ENCODE results near the gene SULF2.

SULF2 gene

DNA sequence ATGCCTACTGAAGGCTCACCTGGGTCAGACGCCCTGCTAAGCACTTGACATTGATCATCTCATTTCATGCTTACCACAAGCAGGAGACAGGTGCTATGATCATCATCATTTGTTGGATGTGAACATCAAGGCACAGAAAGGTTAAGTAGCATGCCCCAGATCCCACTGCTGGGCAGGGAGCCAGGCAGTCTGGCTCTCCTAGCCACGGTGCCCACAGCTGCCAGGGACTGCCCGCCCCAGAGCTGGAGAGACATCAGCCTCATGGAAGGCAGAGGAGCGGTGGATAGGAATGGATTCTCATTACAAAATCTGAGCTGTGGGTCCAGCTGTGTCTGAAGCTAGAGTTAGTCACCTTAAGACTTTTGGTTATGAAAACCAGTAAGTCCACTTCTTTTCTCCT, 3.6 kb downstream of the SULF2 start:
- Histone ChIP-seq H3K27me3 (ENCODE audit: insufficient read depth, low read length) (peaks cover 34% of the 10 kb centered on the region), H3K27ac (ENCODE audit: low read length) (no peak overlapping the region), H3K4me3 (ENCODE audit: low read length) (no peak overlapping the region), H3K36me3 (ENCODE audit: insufficient read depth, low read depth, low read length) (no peaks in the 10 kb centered on the region), H3K4me1 (ENCODE audit: insufficient read depth, low read length) (peaks cover 4% of the 10 kb centered on the region; the same call in 1 of the 2 replicates), H3K9ac (ENCODE audit: low read depth, low read length) (no peak overlapping the region), H3K9me3 (ENCODE audit: insufficient read depth, low read depth, low read length) (no peaks in the 10 kb centered on the region)

DNA sequence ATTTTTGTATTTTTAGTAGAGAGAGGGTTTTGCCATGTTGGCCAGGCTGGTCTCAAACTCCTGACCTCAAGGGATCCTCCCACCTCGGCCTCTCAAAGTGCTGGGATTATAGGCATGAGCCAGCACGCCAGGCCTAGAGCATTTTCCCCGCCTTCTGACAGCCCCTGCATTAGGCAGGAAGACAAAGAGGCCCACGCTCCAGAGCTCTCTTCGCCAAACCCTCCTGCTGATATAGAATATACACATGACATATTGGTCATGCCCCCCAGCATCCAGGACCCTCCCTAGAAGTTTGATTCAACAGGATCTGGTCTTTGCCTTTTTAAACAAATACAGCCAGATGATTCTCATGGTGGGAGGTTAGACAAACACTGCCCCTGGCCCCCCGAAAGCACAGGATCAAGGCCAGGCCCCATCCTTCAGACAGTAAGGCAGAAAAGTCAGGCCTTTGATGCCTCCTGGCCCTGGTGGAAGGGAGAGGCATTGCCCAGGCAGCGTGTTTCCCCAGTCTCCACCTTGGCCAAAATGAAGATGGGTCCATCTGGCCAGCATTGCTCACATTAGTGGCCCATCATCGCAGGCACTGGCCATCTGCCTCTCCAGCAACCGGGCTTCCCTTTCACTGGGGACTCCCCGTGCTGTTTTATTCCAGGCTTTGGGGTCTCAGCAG, 4.4 kb downstream of the SULF2 start:
- no peaks in the 10 kb centered on the region for H3K9me3 ChIP-seq (ENCODE audit: insufficient read depth, low read depth, low read length)
- H3K9ac ChIP-seq (ENCODE audit: low read depth, low read length) = no peak overlapping the region
- H3K4me3 ChIP-seq (ENCODE audit: low read length) = no peak overlapping the region
- H3K27me3 ChIP-seq (ENCODE audit: insufficient read depth, low read length) = peaks cover 26% of the 10 kb centered on the region
- H3K27ac ChIP-seq (ENCODE audit: low read length) = no peak overlapping the region
- peaks cover 4% of the 10 kb centered on the region; the same call in 1 of the 2 replicates for H3K4me1 ChIP-seq (ENCODE audit: insufficient read depth, low read length)
- no peaks in the 10 kb centered on the region for H3K36me3 ChIP-seq (ENCODE audit: insufficient read depth, low read depth, low read length)

DNA sequence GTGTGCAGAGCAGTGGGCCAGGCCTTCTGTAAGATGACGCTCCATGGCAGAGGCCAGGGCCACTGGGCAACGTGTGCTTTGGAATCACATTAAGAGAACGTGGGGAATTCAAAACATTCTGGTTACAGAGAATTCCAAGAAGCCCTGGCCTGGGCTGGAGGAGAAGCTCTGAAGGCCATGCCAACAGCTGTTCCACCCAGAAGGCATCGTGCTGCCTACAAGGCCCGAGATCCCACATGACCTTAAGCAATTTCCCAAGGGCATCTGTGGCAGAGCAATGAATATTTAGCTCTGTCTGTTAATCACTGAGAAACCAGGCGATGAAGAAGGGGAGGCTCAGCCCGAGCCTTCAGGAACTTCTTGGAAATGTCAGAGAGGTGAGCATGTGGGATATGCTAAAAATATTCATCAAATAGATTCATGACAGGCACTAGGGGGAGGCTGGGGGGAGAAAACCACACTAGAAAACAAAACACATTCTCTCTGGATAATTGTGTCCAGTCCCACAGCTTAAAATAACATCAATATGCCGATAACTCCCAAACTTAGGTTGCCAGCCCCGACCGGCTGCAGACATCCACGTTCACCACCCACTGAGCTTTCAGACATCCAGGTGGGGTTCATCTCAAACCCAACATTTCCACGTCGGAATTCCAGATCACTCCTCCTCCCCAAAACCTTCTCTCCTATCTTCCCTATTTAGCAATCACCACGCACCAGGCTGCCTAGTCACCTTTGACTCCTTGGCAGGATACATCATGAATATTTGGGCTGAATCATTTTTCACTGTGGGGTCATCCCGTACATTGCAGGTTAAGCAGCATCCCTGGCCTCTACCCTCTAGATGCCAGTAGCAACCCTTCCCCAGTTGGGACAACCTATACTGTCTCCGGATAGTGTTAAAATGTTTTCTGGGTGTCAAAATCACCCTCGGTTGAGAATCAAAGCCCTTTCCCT, 6.6 kb downstream of the SULF2 start:
- peaks cover 12% of the 10 kb centered on the region for H3K27me3 ChIP-seq (ENCODE audit: insufficient read depth, low read length)
- H3K9ac ChIP-seq (ENCODE audit: low read depth, low read length) = no peak overlapping the region
- H3K36me3 ChIP-seq (ENCODE audit: insufficient read depth, low read depth, low read length) = no peaks in the 10 kb centered on the region
- H3K9me3 ChIP-seq (ENCODE audit: insufficient read depth, low read depth, low read length) = no peaks in the 10 kb centered on the region
- H3K4me1 ChIP-seq (ENCODE audit: insufficient read depth, low read length) = peaks cover 3% of the 10 kb centered on the region; the same call in 1 of the 2 replicates
- no peak overlapping the region for H3K27ac ChIP-seq (ENCODE audit: low read length)
- no peak overlapping the region for H3K4me3 ChIP-seq (ENCODE audit: low read length)

DNA sequence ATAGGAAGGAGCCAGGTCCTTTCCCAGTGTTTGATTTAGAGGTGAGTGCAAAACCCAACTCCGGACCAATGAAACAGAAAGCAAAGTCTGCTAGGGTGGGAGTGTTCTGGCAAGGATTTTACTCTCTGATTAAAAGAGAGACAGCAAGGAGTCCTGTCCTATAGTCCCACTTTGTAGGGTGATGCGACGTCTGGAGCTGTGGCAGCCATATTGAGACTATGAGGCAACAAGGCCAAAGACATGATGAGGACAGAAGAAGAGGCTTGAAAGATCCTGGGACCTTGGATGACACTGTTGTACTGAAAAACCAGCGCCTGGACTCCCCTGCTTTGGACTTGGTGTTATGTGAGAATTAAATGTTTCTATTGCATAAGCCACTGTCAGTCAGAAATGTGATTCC, 8.1 kb downstream of the SULF2 start:
- Histone ChIP-seq H3K27ac (ENCODE audit: low read length) (no peak overlapping the region), H3K4me1 (ENCODE audit: insufficient read depth, low read length) (no peaks in the 10 kb centered on the region), H3K9ac (ENCODE audit: low read depth, low read length) (no peak overlapping the region), H3K36me3 (ENCODE audit: insufficient read depth, low read depth, low read length) (no peaks in the 10 kb centered on the region), H3K27me3 (ENCODE audit: insufficient read depth, low read length) (no peaks in the 10 kb centered on the region), H3K4me3 (ENCODE audit: low read length) (no peak overlapping the region), H3K9me3 (ENCODE audit: insufficient read depth, low read depth, low read length) (no peaks in the 10 kb centered on the region)

DNA sequence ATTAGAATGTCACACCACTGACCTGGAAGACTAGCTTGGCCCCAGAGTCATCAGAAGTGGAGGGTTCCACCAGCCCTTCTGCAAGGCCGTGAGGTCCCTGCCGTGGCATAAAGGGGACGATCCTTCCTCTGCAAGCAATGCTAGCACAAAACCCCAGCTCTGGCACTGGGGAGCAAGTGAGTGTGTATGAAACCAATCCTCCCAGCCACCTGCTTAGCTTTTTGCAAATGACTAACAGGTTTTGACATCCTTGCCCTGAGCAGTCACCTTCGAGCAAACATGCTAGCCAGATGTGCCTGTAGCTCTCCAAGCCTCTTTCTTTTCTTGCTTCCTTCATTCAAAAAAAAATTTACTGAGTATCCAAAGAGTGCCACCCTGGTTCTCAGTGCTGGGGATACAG, 8.6 kb downstream of the SULF2 start:
- no peaks in the 10 kb centered on the region for H3K36me3 ChIP-seq (ENCODE audit: insufficient read depth, low read depth, low read length)

DNA sequence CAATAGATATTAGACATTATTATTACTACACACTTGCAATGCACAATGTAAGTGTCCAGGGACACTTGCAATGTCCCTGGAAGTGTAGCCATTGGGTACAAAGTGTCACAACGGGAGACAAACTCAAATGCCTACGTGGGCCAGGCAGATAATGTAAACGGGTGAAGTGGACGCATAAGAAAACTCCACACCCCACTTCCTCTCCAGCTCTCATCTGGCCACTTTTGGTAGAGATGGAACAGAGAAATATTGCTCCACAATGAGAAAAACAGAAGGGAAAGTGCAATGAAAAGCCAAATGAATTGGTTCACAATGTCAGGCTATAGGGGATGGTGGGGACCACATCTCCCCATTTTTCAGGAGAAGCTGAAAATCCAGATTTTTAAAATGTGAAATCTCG, 9.4 kb downstream of the SULF2 start:
- no peaks in the 10 kb centered on the region for H3K9me3 ChIP-seq (ENCODE audit: insufficient read depth, low read depth, low read length)
- H3K27ac ChIP-seq (ENCODE audit: low read length) = no peak overlapping the region
- H3K9ac ChIP-seq (ENCODE audit: low read depth, low read length) = no peak overlapping the region
- no peaks in the 10 kb centered on the region for H3K36me3 ChIP-seq (ENCODE audit: insufficient read depth, low read depth, low read length)
- H3K27me3 ChIP-seq (ENCODE audit: insufficient read depth, low read length) = no peaks in the 10 kb centered on the region
- H3K4me3 ChIP-seq (ENCODE audit: low read length) = no peak overlapping the region
- H3K4me1 ChIP-seq (ENCODE audit: insufficient read depth, low read length) = no peaks in the 10 kb centered on the region

More for the DNA sequence above, 8.6 kb downstream of the SULF2 start:
- Histone ChIP-seq H3K27ac (ENCODE audit: low read length) (no peak overlapping the region), H3K9ac (ENCODE audit: low read depth, low read length) (no peak overlapping the region), H3K4me3 (ENCODE audit: low read length) (no peak overlapping the region), H3K27me3 (ENCODE audit: insufficient read depth, low read length) (no peaks in the 10 kb centered on the region), H3K4me1 (ENCODE audit: insufficient read depth, low read length) (no peaks in the 10 kb centered on the region), H3K9me3 (ENCODE audit: insufficient read depth, low read depth, low read length) (no peaks in the 10 kb centered on the region)

DNA sequence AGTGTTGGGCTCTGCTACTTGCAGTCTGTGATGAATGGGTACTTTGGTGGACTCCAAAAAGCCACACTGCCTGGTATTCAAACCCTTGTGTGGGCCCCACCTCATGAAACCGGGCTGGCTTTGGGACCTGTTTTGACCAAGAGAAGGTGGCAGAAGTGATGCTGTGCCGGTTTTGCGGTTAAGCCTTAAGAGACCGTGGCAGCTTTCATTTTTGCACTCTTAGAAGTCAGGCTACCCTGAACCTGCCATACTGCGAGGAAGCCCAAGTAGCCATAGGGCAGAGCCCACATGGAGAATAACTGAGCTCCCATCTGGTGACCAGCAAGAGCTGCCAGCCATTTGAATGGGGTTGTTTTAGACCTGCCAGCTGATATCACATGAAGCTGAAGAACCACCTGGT, 10.2 kb downstream of the SULF2 start:
- Histone ChIP-seq H3K27me3 (ENCODE audit: insufficient read depth, low read length) (no peaks in the 10 kb centered on the region), H3K4me1 (ENCODE audit: insufficient read depth, low read length) (no peaks in the 10 kb centered on the region), H3K4me3 (ENCODE audit: low read length) (no peak overlapping the region), H3K27ac (ENCODE audit: low read length) (no peak overlapping the region), H3K9me3 (ENCODE audit: insufficient read depth, low read depth, low read length) (no peaks in the 10 kb centered on the region; the same call in 1 of the 2 replicates), H3K9ac (ENCODE audit: low read depth, low read length) (no peak overlapping the region), H3K36me3 (ENCODE audit: insufficient read depth, low read depth, low read length) (no peaks in the 10 kb centered on the region)

DNA sequence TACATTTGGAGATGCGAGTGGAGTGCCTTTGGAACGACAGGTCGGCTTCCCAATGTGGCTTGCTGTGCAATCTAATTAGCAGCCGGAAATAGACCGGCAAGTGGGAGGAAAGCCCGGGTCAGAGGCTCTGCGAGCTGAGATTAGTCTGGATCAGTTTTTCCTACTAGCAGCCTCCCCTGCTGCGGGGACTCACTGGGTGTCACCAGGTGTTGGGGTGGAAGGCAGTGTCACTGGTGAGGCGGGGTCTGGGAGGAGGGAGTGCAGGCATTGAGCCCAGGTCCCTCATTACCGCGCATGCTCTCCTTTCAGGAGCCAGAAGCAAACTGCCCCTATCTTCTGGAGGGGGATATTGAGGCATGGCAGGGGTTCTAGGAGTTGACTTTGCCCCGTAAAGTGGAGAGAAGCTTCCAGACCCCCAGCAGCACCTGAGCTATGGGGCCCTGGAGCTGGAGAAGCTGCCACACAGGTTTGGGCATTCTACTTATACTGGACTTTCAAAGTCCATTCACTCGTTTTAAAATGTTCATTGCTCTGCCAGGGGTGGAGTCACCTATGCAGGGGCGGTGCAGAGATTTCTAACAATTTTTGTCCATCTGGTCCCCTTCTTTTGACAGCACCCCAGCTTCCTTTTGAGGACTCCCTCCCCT, 11.0 kb downstream of the SULF2 start:
- H3K4me3 ChIP-seq (ENCODE audit: low read length) = no peak overlapping the region
- H3K27ac ChIP-seq (ENCODE audit: low read length) = no peak overlapping the region
- H3K4me1 ChIP-seq (ENCODE audit: insufficient read depth, low read length) = no peaks in the 10 kb centered on the region
- no peaks in the 10 kb centered on the region; the same call in 1 of the 2 replicates for H3K9me3 ChIP-seq (ENCODE audit: insufficient read depth, low read depth, low read length)
- H3K36me3 ChIP-seq (ENCODE audit: insufficient read depth, low read depth, low read length) = no peaks in the 10 kb centered on the region
- no peak overlapping the region for H3K9ac ChIP-seq (ENCODE audit: low read depth, low read length)
- no peaks in the 10 kb centered on the region for H3K27me3 ChIP-seq (ENCODE audit: insufficient read depth, low read length)

DNA sequence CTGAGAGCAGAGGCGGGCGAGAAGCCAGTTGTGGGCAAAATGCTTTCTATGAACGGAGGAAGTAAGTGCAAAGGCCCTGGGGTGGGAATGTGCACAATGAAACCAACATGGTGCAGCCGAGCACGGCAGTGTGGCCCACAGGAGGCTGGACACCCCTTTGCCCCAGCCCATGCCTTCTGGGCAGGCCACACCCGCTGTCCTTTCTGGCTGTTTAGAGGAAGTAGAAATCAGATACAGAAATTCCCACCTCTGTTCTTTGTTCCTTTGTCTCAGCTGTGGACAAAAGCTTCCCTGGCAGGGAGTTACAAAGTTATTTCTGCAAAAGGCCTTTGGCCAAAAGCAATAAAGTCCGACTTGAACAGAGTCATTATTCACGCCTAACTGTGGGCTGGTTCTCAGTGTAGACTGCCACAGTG, 11.9 kb downstream of the SULF2 start:
- Histone ChIP-seq H3K27ac (ENCODE audit: low read length) (no peak overlapping the region), H3K9ac (ENCODE audit: low read depth, low read length) (no peak overlapping the region), H3K4me3 (ENCODE audit: low read length) (no peak overlapping the region), H3K36me3 (ENCODE audit: insufficient read depth, low read depth, low read length) (no peaks in the 10 kb centered on the region), H3K4me1 (ENCODE audit: insufficient read depth, low read length) (no peaks in the 10 kb centered on the region), H3K9me3 (ENCODE audit: insufficient read depth, low read depth, low read length) (no peaks in the 10 kb centered on the region; the same call in 1 of the 2 replicates), H3K27me3 (ENCODE audit: insufficient read depth, low read length) (no peaks in the 10 kb centered on the region)

DNA sequence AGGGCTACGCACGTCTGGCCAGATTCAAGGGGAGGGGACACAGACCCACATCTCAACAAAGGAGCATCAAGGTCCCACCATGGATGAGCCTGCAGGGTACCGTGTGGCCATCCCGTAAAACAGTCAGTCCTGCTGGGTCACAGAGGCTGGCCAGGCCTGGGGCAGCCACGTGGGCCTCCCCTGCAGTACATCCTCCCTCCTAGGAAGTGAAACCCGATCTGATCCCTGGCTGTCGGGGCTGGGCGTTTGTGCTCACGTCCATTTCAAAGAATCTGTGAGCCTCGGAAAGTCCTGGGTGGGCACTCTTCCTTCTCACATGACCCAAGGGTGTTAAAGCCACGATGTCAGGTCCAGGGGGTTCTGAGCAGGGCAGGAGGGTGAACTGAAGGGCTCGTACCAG, 14.3 kb downstream of the SULF2 start:
- Histone ChIP-seq H3K4me3 (ENCODE audit: low read length) (no peak overlapping the region), H3K36me3 (ENCODE audit: insufficient read depth, low read depth, low read length) (no peaks in the 10 kb centered on the region), H3K27ac (ENCODE audit: low read length) (no peak overlapping the region), H3K9me3 (ENCODE audit: insufficient read depth, low read depth, low read length) (no peaks in the 10 kb centered on the region; the same call in 1 of the 2 replicates), H3K9ac (ENCODE audit: low read depth, low read length) (no peak overlapping the region), H3K4me1 (ENCODE audit: insufficient read depth, low read length) (peaks cover 10% of the 10 kb centered on the region), H3K27me3 (ENCODE audit: insufficient read depth, low read length) (no peaks in the 10 kb centered on the region)

DNA sequence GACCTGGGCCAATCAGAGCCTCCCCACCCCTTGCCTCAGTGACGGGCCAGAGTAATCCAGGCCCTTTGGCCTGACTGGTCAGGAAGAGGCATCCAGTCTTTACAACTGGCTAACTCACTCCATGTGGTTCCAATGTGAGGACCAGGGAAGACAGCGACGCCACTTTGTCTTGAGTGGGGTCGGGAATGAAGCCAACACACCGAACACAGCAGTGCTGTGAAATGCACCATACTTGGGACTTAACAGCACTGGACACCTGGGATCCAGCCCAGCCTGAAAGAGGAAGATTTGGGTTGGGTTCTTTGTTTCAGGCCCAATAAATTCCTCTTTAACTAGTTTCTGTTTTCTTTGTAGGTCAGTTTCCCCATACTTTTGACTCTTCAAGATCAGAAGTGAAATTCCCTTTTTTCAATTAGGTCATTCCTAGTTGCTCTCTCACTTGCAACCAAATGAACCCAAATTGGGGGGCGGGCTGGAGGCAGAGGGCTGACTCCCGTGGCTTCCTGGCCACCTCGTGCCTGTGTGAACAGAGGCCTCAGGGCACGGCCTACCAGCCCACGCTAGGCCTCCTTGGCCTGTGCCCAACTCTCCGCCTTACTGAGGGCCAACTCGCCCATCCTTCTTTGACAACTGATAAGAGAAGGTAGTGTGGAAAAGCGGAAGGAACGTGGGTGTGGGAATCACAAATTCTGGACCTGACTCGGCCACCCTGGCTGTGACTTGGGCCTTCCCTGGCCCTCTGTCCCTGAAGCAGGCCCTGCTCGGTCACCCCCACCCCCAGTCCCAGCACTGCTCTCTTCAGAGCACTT, 17.1 kb downstream of the SULF2 start:
- H3K27me3 ChIP-seq (ENCODE audit: insufficient read depth, low read length) = no peaks in the 10 kb centered on the region
- no peak overlapping the region for H3K4me3 ChIP-seq (ENCODE audit: low read length)
- peaks cover 15% of the 10 kb centered on the region for H3K4me1 ChIP-seq (ENCODE audit: insufficient read depth, low read length)
- H3K27ac ChIP-seq (ENCODE audit: low read length) = no peak overlapping the region
- no peaks in the 10 kb centered on the region; the same call in 1 of the 2 replicates for H3K9me3 ChIP-seq (ENCODE audit: insufficient read depth, low read depth, low read length)
- no peak overlapping the region for H3K9ac ChIP-seq (ENCODE audit: low read depth, low read length)
- H3K36me3 ChIP-seq (ENCODE audit: insufficient read depth, low read depth, low read length) = no peaks in the 10 kb centered on the region

All from iPS-20b (cell line).